H1 (cell line): ENCODE results near the gene CCL22. TPM values are rescaled to one million over a fixed set of nuclear protein-coding genes. Genes with fewer than 3 reads are reported as not detected.

Experiments
- CTCF ChIA-PET: fragments of 300-600 bp; sonication (Branson Sonifier 250); formaldehyde crosslinking; loops from one replicate; lab custom pipeline; 2021; ENCODE audit not compliant: partially characterized antibody; lab: Charles Lee
- POLR2A ChIA-PET: fragments of 300-600 bp; sonication (Branson Sonifier 250); formaldehyde crosslinking; loops from one replicate; lab custom pipeline; 2021; ENCODE audit warnings: inconsistent platforms; ENCODE audit not compliant: partially characterized antibody; lab: Charles Lee
- DNase-seq, 2 experiments: peaks; one replicate each; pipeline versions ENCODE4 v3.0.0 to v3.0.0-alpha.2; 2010 to 2022; ENCODE audit warnings: low spot score in 2 of 2, low read depth in 1 of 2, mixed read lengths in 1 of 2
- FAIRE-seq: peaks from 2 replicates; lab custom pipeline; 2011; peaks lifted over from hg19 to GRCh38; lab: Jason Lieb, UNC
- H2AFZ ChIP-seq: 2 replicates; pipeline ENCODE4 v1.8.1; 2012; ENCODE audit warnings: low read length, inconsistent platforms
- H2AK5ac ChIP-seq: 2 replicates; pipeline ENCODE4 v1.6.1; 2013; ENCODE audit warnings: low read depth, low read length
- H2BK120ac ChIP-seq: replicated peaks from 2 replicates; pipeline ENCODE3; 2013; ENCODE audit warnings: low read depth, low read length, inconsistent platforms
- H2BK12ac ChIP-seq: 2 replicates; pipeline ENCODE4 v1.6.1; 2013; ENCODE audit warnings: low read depth, low read length
- H2BK15ac ChIP-seq: 2 replicates; pipeline ENCODE4 v1.6.1; 2013; ENCODE audit warnings: low read length
- H2BK20ac ChIP-seq: 2 replicates; pipeline ENCODE4 v1.6.1; 2013; ENCODE audit warnings: low read length
- H2BK5ac ChIP-seq: 2 replicates; pipeline ENCODE4 v1.6.1; 2013; ENCODE audit warnings: low read depth, low read length
- H3K14ac ChIP-seq: 2 replicates; pipeline ENCODE4 v1.6.1; 2013; ENCODE audit warnings: inconsistent platforms; ENCODE audit not compliant: insufficient read length
- H3K18ac ChIP-seq: 2 replicates; pipeline ENCODE4 v1.6.1; 2013; ENCODE audit warnings: low read length; ENCODE audit errors: extremely low read depth
- H3K23ac ChIP-seq: 2 replicates; pipeline ENCODE4 v1.6.1; 2013; ENCODE audit warnings: inconsistent platforms; ENCODE audit not compliant: insufficient read length
- H3K23me2 ChIP-seq: 2 replicates; pipeline ENCODE4 v1.6.1; 2013; ENCODE audit warnings: low read depth, low read length
- H3K27ac ChIP-seq: 2 replicates; pipeline ENCODE4 v1.6.1; 2011; ENCODE audit warnings: low read depth, low read length, inconsistent platforms
- H3K27me3 ChIP-seq, 4 experiments: replicated peaks in 1 of 4; 1 replicate in 1 of 4; 2 replicates in 3 of 4; pipeline versions ENCODE4 v1.6.1 to v1.8.1; 2011 to 2013; ENCODE audit warnings: low read length in 3 of 4, mild to moderate bottlenecking in 3 of 4, inconsistent platforms in 2 of 4, mixed read lengths in 2 of 4, moderate library complexity in 1 of 4; ENCODE audit not compliant: control insufficient read depth in 3 of 4, insufficient read depth in 3 of 4; ENCODE audit errors: extremely low read depth in 1 of 4
- H3K36me3 ChIP-seq, 4 experiments: 2 replicates each; pipeline versions ENCODE4 v1.6.1 to v1.8.1; 2011 to 2013; ENCODE audit warnings: mild to moderate bottlenecking in 4 of 4, low read length in 3 of 4, moderate library complexity in 2 of 4, control low read depth in 1 of 4, inconsistent platforms in 1 of 4; ENCODE audit not compliant: insufficient read depth in 4 of 4, control insufficient read depth in 2 of 4
- H3K4ac ChIP-seq: replicated peaks from 2 replicates; pipeline ENCODE3; 2013; ENCODE audit warnings: low read length, low read depth, mixed read lengths, inconsistent platforms; ENCODE audit not compliant: insufficient read length
- H3K4me1 ChIP-seq, 4 experiments: replicated peaks in 1 of 4; 1 replicate in 1 of 4; 2 replicates in 3 of 4; pipeline versions ENCODE4 v1.6.1 to v1.8.1; 2011 to 2013; ENCODE audit warnings: low read length in 3 of 4, inconsistent platforms in 2 of 4, mixed read lengths in 1 of 4; ENCODE audit not compliant: insufficient read depth in 4 of 4, control insufficient read depth in 3 of 4
- H3K4me2 ChIP-seq, 2 experiments: 2 replicates each; pipeline versions ENCODE4 v1.6.1 to v1.8.1; 2011 to 2013; ENCODE audit warnings: low read depth in 2 of 2, low read length in 2 of 2, control low read depth in 1 of 2, inconsistent platforms in 1 of 2, mild to moderate bottlenecking in 1 of 2; ENCODE audit not compliant: insufficient read depth in 1 of 2
- H3K4me3 ChIP-seq, 4 experiments: fragments of 200-600, 300-600 bp in 1 of 4; sonication (generic), shearing (Covaris generic), sonication (Bioruptor Twin) in 1 of 4; 2 replicates each; pipeline versions ENCODE4 v1.5.1 to v1.8.1; 2011 to 2016; ENCODE audit warnings: low read length in 4 of 4, low read depth in 3 of 4, control low read depth in 2 of 4, inconsistent platforms in 2 of 4, mild to moderate bottlenecking in 2 of 4, mixed read lengths in 1 of 4, moderate library complexity in 1 of 4; ENCODE audit not compliant: insufficient read depth in 2 of 4; ENCODE audit errors: extremely low read depth in 1 of 4
- H3K56ac ChIP-seq: replicated peaks from 2 replicates; pipeline ENCODE3; 2013; ENCODE audit warnings: low read depth, mild to moderate bottlenecking, mixed read lengths, low read length, inconsistent platforms; ENCODE audit not compliant: insufficient read length
- H3K79me1 ChIP-seq: 2 replicates; pipeline ENCODE4 v1.6.1; 2013; ENCODE audit warnings: low read depth, low read length, control low read depth
- H3K79me2 ChIP-seq, 2 experiments: 2 replicates each; pipeline versions ENCODE4 v1.6.1 to v1.8.1; 2012 to 2013; ENCODE audit warnings: low read length in 2 of 2, mild to moderate bottlenecking in 2 of 2, inconsistent platforms in 1 of 2; ENCODE audit not compliant: insufficient read depth in 2 of 2, control insufficient read depth in 1 of 2
- H3K9ac ChIP-seq, 4 experiments: replicated peaks in 1 of 4; 1 replicate in 1 of 4; 2 replicates in 3 of 4; pipeline versions ENCODE4 v1.6.1 to v1.8.1; 2011 to 2013; ENCODE audit warnings: low read depth in 3 of 4, low read length in 3 of 4, control low read depth in 2 of 4, mild to moderate bottlenecking in 2 of 4, moderate library complexity in 2 of 4, inconsistent platforms in 1 of 4; ENCODE audit errors: extremely low read depth in 1 of 4
- H3K9me3 ChIP-seq, 2 experiments: 2 replicates each; pipeline versions ENCODE4 v1.6.1 to v1.8.1; 2012 to 2013; ENCODE audit warnings: mild to moderate bottlenecking in 2 of 2, moderate library complexity in 2 of 2, control low read depth in 1 of 2, inconsistent platforms in 1 of 2, low read depth in 1 of 2, low read length in 1 of 2, mixed read lengths in 1 of 2; ENCODE audit not compliant: insufficient read depth in 2 of 2
- H4K20me1 ChIP-seq, 2 experiments: replicated peaks in 1 of 2; 2 replicates each; pipeline versions ENCODE3 to v1.8.1; 2011 to 2013; ENCODE audit warnings: inconsistent platforms in 2 of 2, low read length in 2 of 2, mild to moderate bottlenecking in 1 of 2; ENCODE audit not compliant: insufficient read depth in 2 of 2, control insufficient read depth in 1 of 2
- H4K5ac ChIP-seq: 2 replicates; pipeline ENCODE4 v1.6.1; 2013; ENCODE audit warnings: low read length, low read depth, mixed read lengths, inconsistent platforms; ENCODE audit not compliant: insufficient read length
- H4K8ac ChIP-seq: 2 replicates; pipeline ENCODE4 v1.8.0; 2013; ENCODE audit warnings: mild to moderate bottlenecking, moderate library complexity, low read length, inconsistent platforms; ENCODE audit not compliant: insufficient read depth; ENCODE audit errors: extremely low read depth
- H4K91ac ChIP-seq: replicated peaks from 2 replicates; pipeline ENCODE3; 2013; ENCODE audit warnings: low read length, mixed read lengths, inconsistent platforms; ENCODE audit not compliant: insufficient read length
- FOSL1 ChIP-seq: IDR thresholded peaks from 2 replicates; pipeline ENCODE4 v1.6.1; 2011; ENCODE audit warnings: mild to moderate bottlenecking, low read depth, low read length, moderate library complexity; ENCODE audit not compliant: insufficient read depth
- MAFK ChIP-seq: IDR thresholded peaks from 2 replicates; pipeline ENCODE4 v1.6.1; 2012; ENCODE audit warnings: low read depth, mild to moderate bottlenecking, improper control_type of control experiment, low read length
- POU5F1 ChIP-seq: IDR thresholded peaks from 2 replicates; pipeline ENCODE4 v1.6.1; 2011; ENCODE audit warnings: low read depth, mild to moderate bottlenecking, low read length, moderate library complexity
- SIRT6 ChIP-seq: IDR thresholded peaks from one replicate; pipeline ENCODE4 v1.7.1; 2012; ENCODE audit warnings: low read length, inconsistent platforms
- SP1 ChIP-seq: IDR thresholded peaks from 2 replicates; pipeline ENCODE4 v1.6.1; 2011; ENCODE audit warnings: low read depth, low read length
- WGBS, 2 experiments: shearing (Covaris generic) in 1 of 2; methylation state at CpG; one replicate each; pipeline versions ENCODE4 v1.1.6 to v1.1.7; 2013 to 2015; ENCODE audit warnings: low lambda C conversion rate in 2 of 2, mixed read lengths in 2 of 2, inconsistent platforms in 1 of 2, low coverage in 1 of 2, missing lambda C conversion rate in 1 of 2; ENCODE audit not compliant: insufficient replicate concordance in 2 of 2, insufficient coverage in 1 of 2, insufficient read length in 1 of 2; ENCODE audit errors: extremely low coverage in 1 of 2, missing lambda C conversion rate in 1 of 2; 5-methylcytosine and 5-hydroxymethylcytosine counted together
- polyA plus RNA-seq, 7 experiments: library from polyadenylated mRNA; depleted of rRNA in 3 of 7; stranded (reverse) in 5 of 7; unstranded in 2 of 7; fragments of >200 nt in 5 of 7; fragments of 200-250 nt in 2 of 7; gene quantifications; 1 replicate in 5 of 7; 2 replicates in 1 of 7; 4 replicates in 1 of 7; pipeline versions ENCODE4 v1.2.1 to v1.2.3, GENCODE V29; 2011 to 2013; ENCODE audit warnings: missing spikeins in 2 of 7, mixed read lengths in 2 of 7
- total RNA-seq: library from RNA; stranded (reverse); fragmentation: NEBNext Ultra II Directional; extraction: Animal tissue kit (Norgen Biotek cat#: 25700); gene quantifications from 2 replicates; pipeline ENCODE4 v1.2.1, GENCODE V29; 2021

Gene CCL22
- total and polyA plus RNA-seq, 2 of the 8 experiments (the other 6 are each of a cell fraction or from before 2014, with no cell fraction given), result not detected

DNA sequence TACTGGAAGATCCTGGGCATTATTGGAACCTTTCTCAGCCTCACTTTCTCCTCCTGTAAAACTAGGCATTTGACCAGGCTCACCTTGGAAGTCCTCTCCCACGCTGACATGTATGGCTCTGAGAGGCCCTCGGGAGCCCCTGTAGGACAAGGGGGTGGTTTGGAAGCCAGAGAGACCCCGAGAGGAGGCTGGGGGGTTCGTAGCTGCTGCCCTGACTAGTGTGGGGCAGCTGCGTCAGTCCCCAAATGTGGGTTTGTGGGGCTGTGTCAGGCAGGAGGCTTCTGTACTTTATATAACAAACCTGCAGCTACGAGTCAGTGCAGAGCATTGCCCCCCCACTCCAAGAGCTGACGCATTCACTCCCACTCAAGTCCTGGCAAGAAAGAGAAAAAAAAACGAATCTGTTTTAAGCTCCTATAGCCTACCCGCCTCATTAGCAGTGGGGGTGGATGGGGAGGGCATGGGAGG is 15.5 kb downstream of the CCL22 start:
- Histone ChIP-seq H2BK120ac (peak overlapping the region; percentile 26), H3K79me2 (no peaks in the 10 kb centered on the region), H2AFZ (no peak overlapping the region), H3K9ac (no peak overlapping the region), H3K4me1 (peaks cover 0 to 22% (median 19%) of the 10 kb centered on the region in 4 experiments; a peak in 6 of 7 replicates), H3K27me3 (no peaks in the 10 kb centered on the region), H3K23me2 (peaks cover 8% of the 10 kb centered on the region; the same call in 1 of the 2 replicates), H4K91ac (no peak overlapping the region), H2BK15ac (no peak overlapping the region), H3K23ac (no peak overlapping the region), H3K18ac (no peak overlapping the region; the same call in 1 of the 2 replicates), H2BK12ac (0 out of 2 replicates have a peak overlapping the region, but pooled peaks have one; percentile 50), H2BK5ac (no peak overlapping the region; the same call in 1 of the 2 replicates), H2BK20ac (no peak overlapping the region), H3K4me2 (peak overlapping the region; percentile 10 to 71; a peak in 1 of 4 replicates), H4K20me1 (no peaks in the 10 kb centered on the region), H3K4me3 (no peak overlapping the region), H3K4ac (no peak overlapping the region), H3K56ac (no peak overlapping the region), H3K14ac (no peak overlapping the region), H4K8ac (peak overlapping the region; percentile 29; the same call in 1 of the 2 replicates), H2AK5ac (no peak overlapping the region), H3K79me1 (no peaks in the 10 kb centered on the region; the same call in 1 of the 2 replicates), H3K9me3 (no peaks in the 10 kb centered on the region), H3K27ac (no peak overlapping the region), H3K36me3 (no peaks in the 10 kb centered on the region), H4K5ac (no peak overlapping the region)
- ChIA-PET CTCF (interaction anchor here (0.6 to 3.6 kb wide), 7 partner anchors 11 to 72 kb away, joined by 3 to 31 read pairs (median 3); no protein-coding TSS in a partner anchor), POLR2A (no interaction called here)
- WGBS, 2 experiments, result 80% methylated on average over 8 of the region's 9 CpGs; no CpG with 5 or more reads in 1 of the 2 experiments
- TF ChIP-seq POU5F1, result no peak
- no peak for TF ChIP-seq SIRT6
- TF ChIP-seq MAFK, result no peak
- no peak for TF ChIP-seq FOSL1
- TF ChIP-seq SP1, result no peak
- DNase-seq (no peak), FAIRE-seq (no peak)
